ENCODE data around the gene OGA. TPM values are rescaled to one million over a fixed set of nuclear protein-coding genes. Genes with fewer than 3 reads are reported as not detected.

OGA gene
- total RNA-seq, 2 experiments from 2014 or later = 135 to 145 TPM

DNA sequence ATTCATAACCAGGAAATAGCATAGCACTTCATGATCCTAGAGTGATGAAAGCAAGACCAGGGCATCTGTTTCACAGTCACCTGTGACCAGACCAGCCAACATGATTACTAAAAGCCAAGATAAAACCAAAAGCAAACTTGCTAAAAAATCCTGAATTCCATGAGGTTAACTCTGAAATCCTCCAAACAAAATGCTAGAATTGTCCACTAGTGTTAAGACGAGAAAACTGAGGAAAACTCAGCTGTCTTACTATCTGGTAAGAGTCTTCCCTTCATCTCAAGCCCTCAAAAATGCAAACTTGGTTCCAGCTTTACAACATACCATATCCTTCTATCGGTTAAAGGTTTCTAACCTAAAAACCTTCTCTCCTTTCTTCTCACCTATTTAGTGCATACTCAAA is 33.7 kb downstream of the OGA start:
- Mint-ChIP-seq H3K36me3 (ENCODE audit: low read depth) (peaks cover 44% of the 10 kb centered on the region), H3K27ac (peak overlapping the region; percentile 97), H3K9me3 (no peaks in the 10 kb centered on the region), H3K4me1 (peaks cover 50% of the 10 kb centered on the region), H3K27me3 (no peaks in the 10 kb centered on the region), H3K4me3 (peak overlapping the region; percentile 100)
- DNase-seq = no peak
- POLR2A ChIA-PET = no interaction called here
- CTCF ChIA-PET = interaction anchor here (1.1 to 2.8 kb wide), 5 partner anchors 11 to 570 kb away, joined by 3 to 12 read pairs (median 4); partner anchors contain the start of gene FGF8

DNA sequence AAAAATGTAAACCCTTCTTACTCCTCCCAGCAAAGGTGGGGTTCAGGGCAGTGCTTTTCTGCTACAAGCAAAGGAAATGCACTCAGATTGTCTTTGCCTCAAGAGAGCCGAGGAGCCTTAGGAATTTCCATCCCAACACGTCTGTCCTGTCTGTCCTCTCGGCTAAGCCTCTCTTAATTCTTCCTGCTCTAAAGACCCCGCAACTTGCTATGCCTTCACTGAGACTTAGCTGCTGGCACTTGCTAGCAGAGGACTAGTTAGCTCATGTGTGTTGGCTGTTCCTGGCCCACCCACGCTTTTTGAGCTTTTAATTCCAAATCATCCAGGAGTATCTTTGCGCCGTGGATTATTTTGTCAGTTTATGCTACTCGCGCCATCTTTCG is 34.5 kb downstream of the OGA start:
- DNase-seq = no peak
- no peaks in the 10 kb centered on the region for H3K9me3 Mint-ChIP-seq
- peaks cover 7% of the 10 kb centered on the region for H3K27me3 Mint-ChIP-seq
- H3K27ac Mint-ChIP-seq = peak overlapping the region; percentile 97
- peak overlapping the region; percentile 100 for H3K4me3 Mint-ChIP-seq
- POLR2A ChIA-PET = interaction anchor here (0.6 kb wide), 1 partner anchor 406 kb away, joined by 5 read pairs; no protein-coding TSS in a partner anchor
- CTCF ChIA-PET = interaction anchor here (0.8 to 4.7 kb wide), 9 partner anchors 10 to 569 kb away, joined by 3 to 30 read pairs (median 3); partner anchors contain the start of gene FGF8
- H3K4me1 Mint-ChIP-seq = peaks cover 57% of the 10 kb centered on the region
- peaks cover 38% of the 10 kb centered on the region for H3K36me3 Mint-ChIP-seq (ENCODE audit: low read depth)

DNA sequence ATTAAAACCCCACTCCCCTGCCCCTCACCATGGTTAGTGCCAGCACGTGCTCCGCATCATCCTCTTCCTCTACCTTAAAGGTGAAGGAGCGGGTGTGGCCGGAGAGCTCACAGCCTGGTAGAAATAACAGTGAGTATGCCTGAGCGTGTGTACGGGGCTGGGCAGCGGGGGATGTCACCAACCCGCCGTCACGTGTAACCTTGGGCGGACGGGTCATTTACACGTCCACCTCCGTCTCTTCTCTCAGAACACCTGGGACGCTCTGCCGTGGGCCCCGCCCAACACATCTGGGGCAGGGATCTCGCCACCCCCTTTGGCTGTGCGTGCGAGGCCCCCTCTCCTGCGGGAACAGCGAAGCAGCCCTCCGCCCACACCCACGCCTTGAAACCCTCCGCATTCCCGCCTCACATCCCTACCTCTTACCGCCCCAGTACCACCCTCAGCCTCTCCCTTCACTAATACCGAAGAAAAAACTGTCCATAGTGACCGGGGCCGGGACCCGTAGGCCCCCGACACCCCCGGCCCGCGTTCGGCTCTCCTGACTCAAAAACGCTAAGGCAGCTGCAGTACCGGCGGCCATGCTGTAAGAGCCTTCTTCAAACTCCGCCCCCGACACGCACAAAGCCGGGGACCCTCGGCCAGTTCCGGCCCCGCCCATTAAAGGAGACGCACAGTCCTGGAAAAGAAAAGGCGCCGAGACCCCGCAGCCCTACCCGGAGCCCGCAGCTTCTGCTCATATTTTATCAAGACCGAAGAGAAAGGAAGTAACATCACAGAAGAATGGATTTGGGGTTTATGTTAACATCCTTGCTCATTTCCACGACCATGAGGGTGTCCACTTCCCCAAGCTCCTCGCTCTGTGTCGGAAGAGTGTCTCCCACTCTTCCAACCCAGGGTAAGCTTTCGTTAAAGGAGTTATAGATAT is 35.2 kb downstream of the OGA start, which contains the start of gene NPM3:
TSS of gene NPM3 (minus strand) at position 636 of the 925 bp plus-strand sequence. CDS start at position 580, 56 bp downstream.
- peaks cover 12% of the 10 kb centered on the region for H3K27me3 Mint-ChIP-seq
- peaks cover 38% of the 10 kb centered on the region for H3K36me3 Mint-ChIP-seq (ENCODE audit: low read depth)
- peak within 1 kb of the TSS; percentile 97 for H3K27ac Mint-ChIP-seq
- peaks cover 59% of the 10 kb centered on the region for H3K4me1 Mint-ChIP-seq
- ChIA-PET POLR2A (interaction anchor here (0.6 kb wide), 1 partner anchor 407 kb away, joined by 5 read pairs; no protein-coding TSS in a partner anchor), CTCF (interaction anchor here (0.8 to 4.7 kb wide), 11 partner anchors 9 to 290 kb away, joined by 3 to 30 read pairs (median 3); partner anchors contain the start of genes FGF8 and OGA)
- H3K9me3 Mint-ChIP-seq = no peaks in the 10 kb centered on the region
- H3K4me3 Mint-ChIP-seq = peak within 1 kb of the TSS; percentile 100
- DNase-seq = peak; percentile 89

DNA sequence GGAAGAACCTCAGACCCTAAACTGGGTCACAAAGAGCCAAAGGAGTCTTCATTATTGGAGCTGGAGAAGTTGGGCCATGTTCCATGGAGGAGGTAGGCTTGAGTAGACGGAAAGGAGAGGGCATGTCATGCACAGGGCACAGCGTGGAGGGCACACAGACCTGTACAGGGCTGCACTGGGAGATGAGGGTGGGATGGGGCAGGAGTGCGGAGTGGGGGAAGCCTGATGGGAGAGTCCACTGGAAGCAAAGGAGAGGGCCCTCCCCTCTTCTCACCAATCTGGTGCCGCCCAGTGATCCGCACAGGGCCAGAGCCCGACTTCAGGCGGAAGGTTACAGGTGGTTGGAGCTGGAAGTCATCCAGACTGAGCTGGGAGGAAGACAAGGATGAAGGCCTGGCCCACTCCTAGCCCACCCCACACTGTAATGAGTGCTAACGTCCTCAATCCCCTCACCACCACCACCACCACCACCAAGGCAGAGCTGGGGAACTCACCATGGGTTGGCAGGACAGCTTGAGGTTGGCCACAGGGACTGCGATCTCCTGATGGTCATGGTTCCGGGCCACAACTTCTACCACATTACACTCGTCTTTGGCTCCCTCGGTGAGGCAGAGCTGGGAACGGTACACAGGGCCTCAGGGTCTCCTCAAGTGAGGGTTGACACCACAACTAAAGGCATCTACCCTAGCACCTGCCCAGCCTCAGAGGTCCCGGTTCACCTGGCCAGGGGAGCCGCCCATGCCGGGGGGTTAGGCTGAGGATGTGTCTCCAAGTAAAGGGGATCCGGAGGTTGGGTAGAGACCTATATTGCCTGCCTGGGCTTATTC is 36.0 kb downstream of the OGA start:
- H3K4me3 Mint-ChIP-seq = peak overlapping the region; percentile 100
- peak overlapping the region; percentile 97 for H3K27ac Mint-ChIP-seq
- no peaks in the 10 kb centered on the region for H3K9me3 Mint-ChIP-seq
- POLR2A ChIA-PET = interaction anchor here (1.6 kb wide), 1 partner anchor 194 kb away, joined by 4 read pairs; the partner anchor contains the start of genes DPCD and POLL
- CTCF ChIA-PET = interaction anchor here (0.5 to 4.7 kb wide), 10 partner anchors 8 to 930 kb away, joined by 3 to 30 read pairs (median 4); partner anchors contain the start of genes FGF8 and OGA
- H3K27me3 Mint-ChIP-seq = peaks cover 20% of the 10 kb centered on the region
- no peak for DNase-seq
- peaks cover 34% of the 10 kb centered on the region for H3K36me3 Mint-ChIP-seq (ENCODE audit: low read depth)
- peaks cover 60% of the 10 kb centered on the region for H3K4me1 Mint-ChIP-seq

DNA sequence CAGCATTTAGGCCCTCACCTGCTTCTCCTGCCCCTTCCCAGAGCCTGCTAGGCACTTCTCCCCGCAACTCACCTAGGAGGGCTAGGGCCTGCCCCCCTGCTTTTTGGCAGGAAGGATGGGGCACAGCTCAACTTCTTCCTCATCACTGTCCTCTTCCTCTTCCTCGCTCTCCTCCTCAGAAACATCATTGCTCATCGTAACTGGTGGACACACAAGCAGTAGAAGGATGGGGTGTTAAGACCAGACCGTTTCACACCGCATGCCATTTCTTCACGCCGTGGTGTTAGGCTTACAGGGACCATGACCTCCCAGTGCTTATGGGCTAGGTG is 36.6 kb downstream of the OGA start:
- DNase-seq = no peak
- Mint-ChIP-seq H3K4me1 (peaks cover 62% of the 10 kb centered on the region), H3K27me3 (peaks cover 26% of the 10 kb centered on the region), H3K9me3 (no peaks in the 10 kb centered on the region), H3K27ac (peak overlapping the region; percentile 57), H3K36me3 (ENCODE audit: low read depth) (peaks cover 32% of the 10 kb centered on the region), H3K4me3 (peak overlapping the region; percentile 100)
- ChIA-PET CTCF (interaction anchor here (0.5 to 4.7 kb wide), 28 partner anchors 8 to 498 kb away, joined by 3 to 30 read pairs (median 4); partner anchors contain the start of gene OGA), POLR2A (interaction anchor here (1.6 kb wide), 1 partner anchor 194 kb away, joined by 4 read pairs; the partner anchor contains the start of genes DPCD and POLL)

DNA sequence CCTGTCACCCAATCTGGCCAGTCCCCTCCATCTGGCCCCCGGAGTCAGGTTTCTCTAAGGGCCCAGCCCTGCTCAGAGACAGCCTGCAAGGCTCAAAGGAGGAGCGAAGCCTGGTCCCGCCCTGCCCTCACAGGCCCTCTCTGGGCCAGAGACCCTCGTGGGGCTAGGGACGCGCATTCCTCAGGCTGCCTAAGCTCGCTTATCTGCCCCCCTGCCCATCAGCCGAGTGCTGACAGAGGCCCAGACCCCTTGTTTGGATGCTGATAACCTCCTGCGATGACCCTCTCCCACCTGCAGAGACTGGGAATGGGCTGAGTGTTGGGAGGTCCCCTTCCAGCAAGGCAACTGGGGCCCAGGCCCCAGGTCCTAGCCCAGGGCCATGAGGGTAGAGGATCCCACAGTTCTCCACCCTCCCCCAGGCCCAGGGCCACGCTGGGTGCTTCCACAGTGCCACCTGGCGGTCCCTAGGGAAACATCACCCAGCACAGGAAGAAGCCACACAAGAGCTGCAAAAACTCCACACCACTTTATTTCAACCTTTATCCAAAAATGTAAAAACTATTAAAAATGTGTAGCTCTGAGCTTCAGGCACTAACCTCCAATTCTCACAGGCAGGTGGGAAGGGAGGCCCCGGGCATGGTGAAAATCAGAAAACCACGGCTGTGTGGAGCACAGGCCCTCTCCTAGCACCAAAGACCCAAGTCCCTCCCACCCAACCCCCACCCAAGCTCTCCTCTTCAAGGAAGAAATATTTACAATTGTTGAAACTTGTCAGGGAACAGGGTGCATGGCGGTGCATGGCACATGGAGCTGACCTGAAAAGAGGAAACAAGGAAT is 37.2 kb downstream of the OGA start:
- Mint-ChIP-seq H3K4me3 (peak overlapping the region; percentile 19), H3K27me3 (peaks cover 27% of the 10 kb centered on the region), H3K27ac (no peak overlapping the region), H3K36me3 (ENCODE audit: low read depth) (peaks cover 28% of the 10 kb centered on the region), H3K4me1 (peaks cover 60% of the 10 kb centered on the region), H3K9me3 (no peaks in the 10 kb centered on the region)
- CTCF ChIA-PET = interaction anchor here (0.5 to 4.7 kb wide), 29 partner anchors 9 to 568 kb away, joined by 3 to 30 read pairs (median 4); partner anchors contain the start of gene OGA
- DNase-seq = peak; percentile 75
- POLR2A ChIA-PET = interaction anchor here (1.6 kb wide), 1 partner anchor 193 kb away, joined by 4 read pairs; the partner anchor contains the start of genes DPCD and POLL

DNA sequence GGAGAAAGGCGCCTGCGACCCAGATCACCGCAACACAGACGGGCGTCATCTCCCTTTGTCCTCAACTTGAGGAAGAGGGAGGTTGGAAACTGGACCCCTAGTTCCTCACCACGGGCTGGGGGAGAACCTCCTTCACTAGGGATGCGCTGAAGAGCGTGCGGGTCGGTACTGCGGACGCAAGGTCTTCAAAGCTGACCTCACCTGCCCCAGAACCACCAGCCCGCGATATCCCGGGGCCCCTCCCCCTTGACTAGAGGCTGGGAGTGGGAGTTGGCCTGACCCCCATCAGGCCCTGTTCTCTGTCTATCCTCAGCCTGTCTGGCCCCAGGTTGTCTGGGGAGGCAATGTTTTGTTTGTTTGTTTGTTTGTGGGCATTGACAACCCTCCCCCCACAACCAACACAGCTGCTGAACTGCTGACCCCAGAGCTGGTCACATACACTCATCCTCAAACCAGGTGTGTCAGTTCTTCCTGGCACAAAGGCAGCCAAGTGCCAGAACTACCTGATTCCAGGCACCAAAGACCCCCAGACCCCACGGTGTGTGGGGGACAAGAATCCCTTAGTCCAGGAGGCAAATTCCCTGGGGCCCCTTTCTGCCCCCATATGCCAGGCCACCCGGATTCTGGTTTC is 37.9 kb downstream of the OGA start:
- no peak overlapping the region for H3K27ac Mint-ChIP-seq
- peaks cover 60% of the 10 kb centered on the region for H3K4me1 Mint-ChIP-seq
- peaks cover 22% of the 10 kb centered on the region for H3K36me3 Mint-ChIP-seq (ENCODE audit: low read depth)
- CTCF ChIA-PET = interaction anchor here (0.5 to 4.7 kb wide), 12 partner anchors 9 to 567 kb away, joined by 3 to 30 read pairs (median 5); no protein-coding TSS in a partner anchor
- H3K27me3 Mint-ChIP-seq = peaks cover 28% of the 10 kb centered on the region
- POLR2A ChIA-PET = no interaction called here
- no peaks in the 10 kb centered on the region for H3K9me3 Mint-ChIP-seq
- H3K4me3 Mint-ChIP-seq = peak overlapping the region; percentile 65
- DNase-seq = no peak

DNA sequence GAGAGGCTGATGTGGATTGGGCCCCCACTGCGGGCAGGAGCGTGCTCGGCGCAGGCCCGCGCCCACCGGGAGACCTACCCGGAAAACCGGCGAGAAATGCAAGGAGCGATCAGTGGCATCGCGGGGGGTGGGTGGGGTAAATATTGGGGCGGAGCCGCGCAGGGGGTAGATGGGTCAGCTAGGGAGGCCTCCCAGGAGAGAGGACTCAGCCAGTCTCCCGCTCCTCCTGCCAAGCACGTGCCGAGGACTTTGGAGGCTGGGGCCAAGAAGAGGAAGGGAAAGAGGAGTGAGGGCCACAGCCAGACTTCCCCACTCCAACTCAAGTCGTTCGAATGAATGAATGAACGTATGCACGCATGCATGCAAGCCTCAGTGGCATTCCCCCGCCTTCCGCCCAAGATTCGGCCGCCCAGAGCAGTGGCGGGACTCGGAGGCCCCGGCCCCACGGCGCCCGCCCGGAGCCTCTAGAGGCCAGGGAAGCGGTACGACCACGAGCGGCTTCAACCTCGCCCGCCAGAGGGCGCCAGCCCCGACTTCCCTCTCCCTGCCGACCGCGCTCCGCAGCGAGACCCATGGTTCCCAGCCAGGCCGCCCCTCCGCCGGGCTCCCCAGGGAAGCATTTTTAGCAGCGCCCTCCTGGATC is 38.6 kb downstream of the OGA start:
- POLR2A ChIA-PET = no interaction called here

DNA sequence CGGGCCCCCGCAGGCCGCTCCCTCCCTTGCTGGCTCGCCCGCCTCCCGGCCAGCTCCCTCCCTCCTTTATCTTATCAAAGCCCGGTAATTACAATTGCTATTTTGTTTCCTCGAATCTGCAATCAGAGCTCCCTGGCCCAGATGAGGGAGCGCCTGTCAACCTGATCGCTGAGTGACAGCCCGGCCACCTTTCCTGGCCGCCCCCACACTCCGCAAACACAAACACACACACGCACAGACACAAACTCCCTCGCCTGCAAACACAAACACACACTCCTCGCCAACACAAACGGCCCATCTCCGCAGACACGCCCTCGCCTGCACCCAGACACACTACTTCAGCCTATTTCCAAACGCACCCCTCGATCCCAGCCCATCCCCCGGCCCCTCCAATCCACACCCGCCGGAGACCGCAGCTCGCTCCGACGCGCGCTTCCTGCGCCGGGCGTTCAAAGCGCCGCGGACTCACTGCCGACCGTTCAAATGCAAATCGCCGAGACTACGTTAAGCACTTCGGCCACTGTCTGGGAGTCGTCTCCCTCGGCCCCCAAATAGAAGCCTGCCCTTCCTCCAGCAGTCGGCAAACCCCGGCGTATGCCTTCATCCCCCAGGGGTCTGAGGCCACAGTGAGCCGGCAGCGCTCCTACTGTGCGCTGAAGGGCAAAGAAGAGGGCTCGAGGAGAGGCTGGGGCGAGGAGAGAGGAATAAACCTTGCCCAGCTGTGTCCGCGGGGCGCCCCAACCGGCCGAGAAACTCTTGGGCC is 39.3 kb downstream of the OGA start:
- ChIA-PET POLR2A (no interaction called here), CTCF (interaction anchor here (0.6 to 1.2 kb wide), 4 partner anchors 58 to 686 kb away, joined by 3 to 6 read pairs (median 5); no protein-coding TSS in a partner anchor)
- Mint-ChIP-seq H3K27me3 (peaks cover 41% of the 10 kb centered on the region), H3K4me1 (peaks cover 53% of the 10 kb centered on the region), H3K36me3 (ENCODE audit: low read depth) (peaks cover 10% of the 10 kb centered on the region), H3K27ac (peak overlapping the region; percentile 76), H3K9me3 (no peaks in the 10 kb centered on the region), H3K4me3 (peak overlapping the region; percentile 65)
- DNase-seq = no peak

More for the DNA sequence above, 38.6 kb downstream of the OGA start:
- Mint-ChIP-seq H3K27ac (no peak overlapping the region), H3K9me3 (no peaks in the 10 kb centered on the region), H3K27me3 (peaks cover 34% of the 10 kb centered on the region), H3K4me1 (peaks cover 59% of the 10 kb centered on the region), H3K4me3 (peak overlapping the region; percentile 65), H3K36me3 (ENCODE audit: low read depth) (peaks cover 16% of the 10 kb centered on the region)
- CTCF ChIA-PET = interaction anchor here (0.7 to 4.7 kb wide), 7 partner anchors 16 to 687 kb away, joined by 4 to 30 read pairs (median 6); no protein-coding TSS in a partner anchor
- DNase-seq = peak; percentile 84

DNA sequence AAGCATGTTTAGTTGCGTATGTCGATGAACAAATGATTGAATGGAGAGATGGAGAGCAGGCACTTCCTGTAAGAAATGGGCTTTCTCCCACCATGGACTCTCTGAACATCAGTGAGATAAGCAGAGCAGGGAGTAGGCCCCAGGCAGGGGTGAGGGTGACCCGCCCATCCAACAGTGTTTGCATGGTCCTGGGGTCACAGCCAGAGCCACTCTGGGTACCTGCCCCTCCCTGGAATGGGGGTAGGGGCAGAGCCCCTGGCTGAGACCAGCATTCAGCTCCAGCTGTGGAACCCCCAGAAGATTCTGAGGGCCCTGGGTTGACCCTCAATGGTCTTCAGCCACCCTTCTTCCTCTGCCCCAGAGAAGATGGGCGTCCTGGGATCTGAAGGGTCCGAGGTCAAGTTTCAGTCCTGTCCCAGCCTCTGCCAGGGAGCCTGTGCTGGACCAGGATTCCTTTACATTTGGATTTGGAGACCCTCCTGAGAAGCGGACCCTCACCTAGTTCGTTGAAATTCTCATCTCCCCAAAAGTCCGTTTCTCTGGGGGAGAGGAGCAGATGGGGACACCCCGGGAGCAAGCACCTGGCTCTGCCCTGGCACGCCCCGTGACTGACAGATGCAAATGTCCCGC is 40.0 kb downstream of the OGA start:
- Mint-ChIP-seq H3K4me1 (peaks cover 53% of the 10 kb centered on the region), H3K4me3 (no peak overlapping the region), H3K27me3 (peaks cover 48% of the 10 kb centered on the region), H3K27ac (no peak overlapping the region), H3K36me3 (ENCODE audit: low read depth) (peaks cover 5% of the 10 kb centered on the region), H3K9me3 (no peaks in the 10 kb centered on the region)
- ChIA-PET CTCF (interaction anchor here (0.6 to 1.2 kb wide), 3 partner anchors 59 to 269 kb away, joined by 3 to 6 read pairs (median 4); no protein-coding TSS in a partner anchor), POLR2A (no interaction called here)
- no peak for DNase-seq
